Effector memory CD8-positive, alpha-beta T cell (primary cell): Measurements from ENCODE around the gene GRB14.

ENCODE experiments used
- ATAC-seq: fragments of 150-1000 bp; cut with Tn5 transposase; replicated peaks from 2 replicates; pipeline ENCODE4 v1.10.0; 2021; ENCODE audit warnings: mild to moderate bottlenecking, moderate library complexity
- DNase-seq, 3 experiments: peaks; one replicate each; pipeline ENCODE4 v3.0.0; 2021
- H3K27ac Mint-ChIP-seq, 2 donors: one replicate each; pipeline ENCODE4 v1.8.0; 2022; ENCODE audit warnings: mild to moderate bottlenecking in 2 of 2, mixed read lengths in 2 of 2, moderate library complexity in 2 of 2
- H3K27me3 Mint-ChIP-seq, 2 donors: one replicate each; pipeline ENCODE4 v1.8.0; 2022; ENCODE audit warnings: mixed read lengths in 2 of 2
- H3K36me3 Mint-ChIP-seq: one replicate; pipeline ENCODE4 v1.8.0; 2022; ENCODE audit warnings: mild to moderate bottlenecking, moderate library complexity, mixed read lengths; ENCODE audit not compliant: insufficient read depth
- H3K4me1 Mint-ChIP-seq, 2 donors: one replicate each; pipeline ENCODE4 v1.8.0; 2022; ENCODE audit warnings: low read depth in 2 of 2, mixed read lengths in 2 of 2
- H3K4me3 Mint-ChIP-seq, 2 donors: one replicate each; pipeline ENCODE4 v1.8.0; 2022; ENCODE audit warnings: mild to moderate bottlenecking in 2 of 2, mixed read lengths in 2 of 2, moderate library complexity in 2 of 2
- H3K9me3 Mint-ChIP-seq, 2 donors: one replicate each; pipeline ENCODE4 v1.8.0; 2022; ENCODE audit warnings: mixed read lengths in 2 of 2

The GRB14 gene

DNA sequence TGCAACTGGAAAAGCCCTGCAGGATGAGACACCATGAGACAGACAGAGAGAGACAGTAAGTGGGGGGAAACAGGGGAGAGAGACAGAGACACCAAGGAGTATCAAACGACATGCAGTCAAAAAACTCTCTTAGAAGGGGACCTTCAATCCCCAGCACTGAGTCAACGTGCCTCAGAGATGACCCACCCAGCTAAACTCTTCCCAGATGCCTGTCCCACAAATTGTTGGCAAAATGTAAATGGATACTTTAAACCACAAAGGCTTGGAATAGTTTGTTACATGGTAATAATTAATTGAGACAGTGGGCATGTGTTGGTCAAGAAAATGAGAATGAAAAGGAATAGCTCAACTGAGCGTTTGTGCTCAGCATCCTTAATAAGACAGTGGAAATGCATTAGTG lies 98.3 kb downstream of the GRB14 start:
- Mint-ChIP-seq H3K4me3 (no peak overlapping the region), H3K27me3 (no peaks in the 10 kb centered on the region), H3K4me1 (no peaks in the 10 kb centered on the region), H3K36me3 (no peaks in the 10 kb centered on the region), H3K9me3 (peaks cover 10 to 12% of the 10 kb centered on the region in 2 donors), H3K27ac (no peak overlapping the region)
- DNase-seq (no peak), ATAC-seq (no peak)

DNA sequence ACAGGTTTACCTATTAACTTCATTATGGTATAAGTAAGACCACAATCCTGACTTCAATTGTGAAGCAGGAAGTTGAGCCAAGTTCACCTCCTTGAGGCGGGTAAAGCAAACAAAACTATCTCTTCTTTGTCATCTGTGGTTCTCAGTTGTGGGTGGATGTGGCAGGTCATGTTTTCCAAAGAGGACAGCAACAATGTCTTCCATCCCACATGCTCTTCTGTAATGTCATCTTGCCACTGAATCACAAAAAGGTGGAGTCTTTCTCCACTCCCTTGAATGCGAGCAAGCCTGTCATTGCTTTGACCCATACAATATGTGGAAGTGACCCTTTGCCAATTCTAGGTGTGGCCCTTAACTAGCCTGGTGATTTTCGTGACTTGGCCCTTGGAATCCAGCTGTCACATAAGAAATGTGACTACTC lies 98.7 kb downstream of the GRB14 start:
- Mint-ChIP-seq H3K4me3 (no peak overlapping the region), H3K36me3 (no peaks in the 10 kb centered on the region), H3K27ac (no peak overlapping the region), H3K4me1 (no peaks in the 10 kb centered on the region), H3K27me3 (no peaks in the 10 kb centered on the region), H3K9me3 (peaks cover 10 to 12% of the 10 kb centered on the region in 2 donors)
- DNase-seq, result no peak
- ATAC-seq, result no peak

- Mint-ChIP-seq H3K27ac (no peak overlapping the region), H3K4me3 (no peak overlapping the region), H3K4me1 (no peaks in the 10 kb centered on the region), H3K9me3 (peaks cover 16 to 34% of the 10 kb centered on the region in 2 donors), H3K36me3 (no peaks in the 10 kb centered on the region), H3K27me3 (no peaks in the 10 kb centered on the region)
- ATAC-seq (no peak), DNase-seq (no peak)
Observed at GRCh38 chr2:164515734-164516133, 105.5 kb downstream of the GRB14 start.

DNA sequence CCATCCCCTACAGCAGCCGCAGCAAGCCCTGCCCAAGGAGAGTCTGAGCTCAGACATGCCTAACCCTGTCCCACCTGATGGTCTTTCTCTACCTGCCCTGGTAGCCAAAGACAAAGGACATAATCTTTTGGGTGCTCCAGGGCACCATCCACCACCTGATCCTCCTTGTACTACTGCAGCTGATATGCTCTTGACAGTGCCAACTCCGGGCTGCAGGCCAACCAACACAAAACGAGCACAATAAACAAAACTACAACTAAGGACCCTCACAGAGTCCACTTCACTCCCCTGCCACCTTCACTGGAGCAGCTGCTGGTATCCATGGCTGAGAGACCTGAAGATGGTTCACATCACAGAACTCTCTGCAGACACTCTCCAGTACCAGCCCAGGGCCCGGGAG lies 106.3 kb downstream of the GRB14 start:
- no peaks in the 10 kb centered on the region for H3K27me3 Mint-ChIP-seq
- no peak for DNase-seq
- no peaks in the 10 kb centered on the region for H3K36me3 Mint-ChIP-seq
- no peak overlapping the region for H3K27ac Mint-ChIP-seq
- ATAC-seq, result no peak
- H3K4me1 Mint-ChIP-seq, result no peaks in the 10 kb centered on the region
- peaks cover 16 to 27% of the 10 kb centered on the region in 2 donors for H3K9me3 Mint-ChIP-seq
- H3K4me3 Mint-ChIP-seq, result no peak overlapping the region

- no peak overlapping the region for H3K4me3 Mint-ChIP-seq
- H3K27me3 Mint-ChIP-seq, result no peaks in the 10 kb centered on the region
- no peaks in the 10 kb centered on the region for H3K4me1 Mint-ChIP-seq
- H3K9me3 Mint-ChIP-seq, result peaks cover 14 to 26% of the 10 kb centered on the region in 2 donors
- no peak overlapping the region for H3K27ac Mint-ChIP-seq
- no peaks in the 10 kb centered on the region for H3K36me3 Mint-ChIP-seq
- no peak for ATAC-seq
- no peak for DNase-seq
Observed at GRCh38 chr2:164514491-164514890, 106.8 kb downstream of the GRB14 start.

DNA sequence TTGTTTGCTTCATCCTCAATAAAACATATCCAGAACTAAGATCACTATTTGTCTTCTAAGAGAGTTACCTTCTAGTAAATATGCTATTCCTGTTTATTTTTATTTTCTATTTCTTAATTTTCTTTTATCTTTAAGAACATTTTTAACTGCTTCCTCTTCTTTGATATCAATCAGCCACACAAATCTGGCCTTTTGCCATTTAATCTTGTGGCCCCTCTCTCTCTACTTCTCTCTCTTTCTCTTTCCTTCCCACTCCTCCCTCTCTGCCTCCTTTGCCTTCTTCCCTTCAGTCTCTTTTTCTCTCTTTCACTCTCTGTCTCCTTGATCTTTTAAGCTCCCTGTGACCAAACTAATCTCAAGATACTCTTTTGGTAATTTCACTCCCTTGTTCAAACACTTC lies 108.4 kb downstream of the GRB14 start:
- Mint-ChIP-seq H3K9me3 (peaks cover 8 to 26% of the 10 kb centered on the region in 2 donors), H3K4me1 (no peaks in the 10 kb centered on the region), H3K27ac (no peak overlapping the region), H3K27me3 (no peaks in the 10 kb centered on the region), H3K36me3 (no peaks in the 10 kb centered on the region), H3K4me3 (no peak overlapping the region)
- ATAC-seq, result no peak
- no peak for DNase-seq

DNA sequence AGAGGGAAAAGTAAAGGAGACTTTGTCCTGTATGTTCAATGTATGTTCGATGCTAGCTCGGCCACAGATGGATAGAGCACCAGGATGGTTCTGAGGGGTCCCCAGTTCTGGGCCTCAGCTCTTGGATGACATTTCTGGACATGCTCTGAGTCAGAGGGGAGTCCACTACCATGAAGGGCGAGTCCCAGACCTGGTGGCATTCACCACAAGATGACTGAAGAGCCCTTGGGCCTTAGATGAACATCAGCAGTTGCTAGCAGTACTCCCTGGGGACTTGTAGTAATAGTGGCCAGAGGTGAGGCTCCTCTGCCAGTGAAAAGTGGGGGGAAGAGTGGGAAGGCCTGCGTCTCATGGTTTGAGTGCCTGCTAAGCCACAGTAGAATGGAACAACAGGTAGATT lies 109.5 kb downstream of the GRB14 start:
- Mint-ChIP-seq H3K36me3 (no peaks in the 10 kb centered on the region), H3K4me1 (no peaks in the 10 kb centered on the region), H3K27ac (no peak overlapping the region), H3K27me3 (no peaks in the 10 kb centered on the region), H3K9me3 (peaks cover 8 to 26% of the 10 kb centered on the region in 2 donors), H3K4me3 (no peak overlapping the region)
- no peak for ATAC-seq
- no peak for DNase-seq

DNA sequence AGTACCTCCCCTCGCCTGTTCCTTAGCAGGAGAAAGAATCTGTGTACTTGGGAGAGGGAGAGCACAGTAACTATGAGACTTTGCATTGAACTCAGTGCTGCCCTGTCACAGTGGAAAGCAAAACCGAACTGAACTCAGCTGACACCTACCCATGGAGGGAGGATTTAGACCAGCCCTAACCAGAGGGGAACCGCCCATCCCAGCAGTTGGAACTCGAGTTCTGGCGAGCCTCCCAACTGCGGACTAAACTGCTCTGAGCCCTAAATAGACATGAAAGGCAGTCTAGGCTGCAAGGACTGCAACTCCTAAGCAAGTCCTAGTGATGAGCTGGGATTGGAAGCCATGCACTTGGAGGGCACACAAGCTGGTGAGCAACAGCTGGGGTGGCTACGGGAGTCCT lies 110.4 kb downstream of the GRB14 start:
- Mint-ChIP-seq H3K27ac (no peak overlapping the region), H3K4me3 (no peak overlapping the region), H3K36me3 (no peaks in the 10 kb centered on the region), H3K9me3 (peaks cover 8 to 26% of the 10 kb centered on the region in 2 donors), H3K4me1 (no peaks in the 10 kb centered on the region), H3K27me3 (no peaks in the 10 kb centered on the region)
- ATAC-seq, result no peak
- DNase-seq, result no peak

- ATAC-seq, result no peak
- H3K9me3 Mint-ChIP-seq, result peaks cover 4 to 19% of the 10 kb centered on the region in 2 donors
- H3K36me3 Mint-ChIP-seq, result no peaks in the 10 kb centered on the region
- no peaks in the 10 kb centered on the region for H3K4me1 Mint-ChIP-seq
- H3K4me3 Mint-ChIP-seq, result no peak overlapping the region
- H3K27me3 Mint-ChIP-seq, result no peaks in the 10 kb centered on the region
- no peak overlapping the region for H3K27ac Mint-ChIP-seq
- DNase-seq, result no peak
Observed at GRCh38 chr2:164509137-164509877, 112.0 kb downstream of the GRB14 start.

DNA sequence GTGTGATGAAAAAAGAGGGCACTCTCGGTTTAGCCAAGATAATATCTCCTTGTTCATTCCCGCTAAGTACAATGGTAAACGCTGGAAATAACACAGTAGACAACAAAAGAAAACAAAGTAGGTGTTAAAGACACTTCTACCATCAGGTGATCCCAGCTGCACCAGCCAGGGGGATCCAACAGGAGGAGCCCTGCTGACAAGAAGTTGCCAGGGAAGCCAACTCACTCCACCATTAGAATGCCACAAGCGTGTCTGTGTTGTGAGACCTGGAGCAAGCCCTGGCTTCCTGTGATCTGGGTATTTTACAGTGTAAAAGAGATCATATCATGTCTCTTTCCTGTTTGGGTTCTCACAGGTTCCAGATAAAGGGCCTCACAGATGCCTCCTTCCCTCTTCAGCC lies 117.0 kb downstream of the GRB14 start:
- Mint-ChIP-seq H3K36me3 (no peaks in the 10 kb centered on the region), H3K27me3 (no peaks in the 10 kb centered on the region), H3K27ac (no peak overlapping the region), H3K4me1 (no peaks in the 10 kb centered on the region), H3K9me3 (peaks cover 0 to 1% of the 10 kb centered on the region in 2 donors), H3K4me3 (no peak overlapping the region)
- ATAC-seq (no peak), DNase-seq (no peak)

DNA sequence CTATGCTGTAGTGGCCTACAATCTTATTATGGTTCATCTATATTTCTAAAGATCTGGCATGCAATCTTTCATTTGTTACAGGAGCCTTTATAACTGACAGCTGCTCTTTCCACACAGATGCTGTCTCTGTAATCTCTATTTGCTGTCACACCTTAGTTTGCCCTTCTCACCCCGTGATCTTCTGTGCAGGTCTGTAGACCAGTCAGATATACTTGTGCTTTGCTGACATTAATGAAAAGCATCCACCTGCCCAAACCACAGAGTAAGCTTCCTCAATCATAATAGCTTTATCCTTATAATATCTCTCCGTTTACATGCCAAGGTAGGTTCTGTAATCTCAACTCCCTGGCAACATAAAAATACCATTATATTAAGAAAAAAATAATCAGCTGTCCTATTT lies 122.4 kb downstream of the GRB14 start:
- DNase-seq (no peak), ATAC-seq (no peak)
- Mint-ChIP-seq H3K27ac (no peak overlapping the region), H3K4me3 (no peak overlapping the region), H3K36me3 (no peaks in the 10 kb centered on the region), H3K9me3 (peaks cover 0 to 4% of the 10 kb centered on the region in 2 donors), H3K4me1 (no peaks in the 10 kb centered on the region), H3K27me3 (no peaks in the 10 kb centered on the region)

GRCh38 chr2:164496881-164497280 lies 124.4 kb downstream of the GRB14 start:
- ATAC-seq (no peak), DNase-seq (no peak)
- no peak overlapping the region for H3K27ac Mint-ChIP-seq
- no peaks in the 10 kb centered on the region for H3K36me3 Mint-ChIP-seq
- no peaks in the 10 kb centered on the region for H3K27me3 Mint-ChIP-seq
- H3K4me1 Mint-ChIP-seq, result no peaks in the 10 kb centered on the region
- H3K4me3 Mint-ChIP-seq, result no peak overlapping the region
- H3K9me3 Mint-ChIP-seq, result peaks cover 0 to 4% of the 10 kb centered on the region in 2 donors

GRCh38 chr2:164496421-164496820 lies 124.9 kb downstream of the GRB14 start:
- ATAC-seq (no peak), DNase-seq (no peak)
- Mint-ChIP-seq H3K4me1 (no peaks in the 10 kb centered on the region), H3K27me3 (no peaks in the 10 kb centered on the region), H3K9me3 (peaks cover 0 to 4% of the 10 kb centered on the region in 2 donors), H3K4me3 (no peak overlapping the region), H3K27ac (no peak overlapping the region), H3K36me3 (no peaks in the 10 kb centered on the region)

GRCh38 chr2:164495491-164496223 lies 125.6 kb downstream of the GRB14 start:
- Mint-ChIP-seq H3K9me3 (peaks cover 0 to 7% of the 10 kb centered on the region in 2 donors), H3K4me1 (no peaks in the 10 kb centered on the region), H3K4me3 (no peak overlapping the region), H3K27me3 (no peaks in the 10 kb centered on the region), H3K27ac (no peak overlapping the region), H3K36me3 (no peaks in the 10 kb centered on the region)
- DNase-seq (no peak), ATAC-seq (no peak)
